Neural crest cell (in vitro differentiated cells): Measurements from ENCODE around the gene DCD. TPM values are rescaled to one million over a fixed set of nuclear protein-coding genes. Genes with fewer than 3 reads are reported as not detected.

ENCODE experiments used
- DNase-seq: peaks from one replicate; pipeline ENCODE4 v3.0.0; 2021; ENCODE audit warnings: low read depth, mixed read lengths, low spot score
- H3K27ac Mint-ChIP-seq: one replicate; pipeline ENCODE4 v1.8.0; 2021; ENCODE audit warnings: mild to moderate bottlenecking, mixed read lengths; ENCODE audit not compliant: unreplicated experiment
- H3K27me3 Mint-ChIP-seq: 2 replicates; pipeline ENCODE4 v1.8.0; 2021; ENCODE audit warnings: low read depth, mild to moderate bottlenecking, mixed read lengths
- H3K36me3 Mint-ChIP-seq: 2 replicates; pipeline ENCODE4 v1.8.0; 2021; ENCODE audit warnings: low read depth, mild to moderate bottlenecking, mixed read lengths
- H3K4me1 Mint-ChIP-seq: 2 replicates; pipeline ENCODE4 v1.8.0; 2021; ENCODE audit warnings: mixed read lengths
- H3K4me3 Mint-ChIP-seq: one replicate; pipeline ENCODE4 v1.8.0; 2021; ENCODE audit warnings: mild to moderate bottlenecking, mixed read lengths
- H3K9me3 Mint-ChIP-seq: 2 replicates; pipeline ENCODE4 v1.8.0; 2021; ENCODE audit warnings: mixed read lengths
- total RNA-seq: library from RNA; stranded (reverse); gene quantifications from 2 replicates; pipeline ENCODE4 v1.2.1, GENCODE V29; 2021
- TF ChIP-seq, protein P1 (sequence below): fragments of 200-600 bp; sonication (generic); conservative IDR thresholded peaks from 2 replicates; pipeline ENCODE4 v1.5.0; 2021; ENCODE audit warnings: antibody characterized with exemption, mild to moderate bottlenecking

The DCD gene
- total RNA-seq, 1 donor from 2014 or later = not detected

GRCh38 chr12:54661048-54661447, 12.9 kb upstream of the DCD start:
- Mint-ChIP-seq H3K4me1 (peaks cover 3% of the 10 kb centered on the region), H3K27me3 (peaks cover 4% of the 10 kb centered on the region), H3K27ac (no peak overlapping the region), H3K36me3 (no peaks in the 10 kb centered on the region), H3K9me3 (peaks cover 5% of the 10 kb centered on the region), H3K4me3 (no peak overlapping the region)
- TF ChIP-seq, protein P1, sequence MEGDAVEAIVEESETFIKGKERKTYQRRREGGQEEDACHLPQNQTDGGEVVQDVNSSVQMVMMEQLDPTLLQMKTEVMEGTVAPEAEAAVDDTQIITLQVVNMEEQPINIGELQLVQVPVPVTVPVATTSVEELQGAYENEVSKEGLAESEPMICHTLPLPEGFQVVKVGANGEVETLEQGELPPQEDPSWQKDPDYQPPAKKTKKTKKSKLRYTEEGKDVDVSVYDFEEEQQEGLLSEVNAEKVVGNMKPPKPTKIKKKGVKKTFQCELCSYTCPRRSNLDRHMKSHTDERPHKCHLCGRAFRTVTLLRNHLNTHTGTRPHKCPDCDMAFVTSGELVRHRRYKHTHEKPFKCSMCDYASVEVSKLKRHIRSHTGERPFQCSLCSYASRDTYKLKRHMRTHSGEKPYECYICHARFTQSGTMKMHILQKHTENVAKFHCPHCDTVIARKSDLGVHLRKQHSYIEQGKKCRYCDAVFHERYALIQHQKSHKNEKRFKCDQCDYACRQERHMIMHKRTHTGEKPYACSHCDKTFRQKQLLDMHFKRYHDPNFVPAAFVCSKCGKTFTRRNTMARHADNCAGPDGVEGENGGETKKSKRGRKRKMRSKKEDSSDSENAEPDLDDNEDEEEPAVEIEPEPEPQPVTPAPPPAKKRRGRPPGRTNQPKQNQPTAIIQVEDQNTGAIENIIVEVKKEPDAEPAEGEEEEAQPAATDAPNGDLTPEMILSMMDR = no peak
- no peak for DNase-seq

GRCh38 chr12:54660320-54660962, 12.3 kb upstream of the DCD start:
- DNase-seq = no peak
- Mint-ChIP-seq H3K27me3 (peaks cover 4% of the 10 kb centered on the region), H3K9me3 (peaks cover 5% of the 10 kb centered on the region), H3K27ac (peak overlapping the region; percentile 65), H3K4me1 (peaks cover 3% of the 10 kb centered on the region), H3K4me3 (no peak overlapping the region), H3K36me3 (no peaks in the 10 kb centered on the region)
- TF ChIP-seq, protein P1 = no peak

DNA sequence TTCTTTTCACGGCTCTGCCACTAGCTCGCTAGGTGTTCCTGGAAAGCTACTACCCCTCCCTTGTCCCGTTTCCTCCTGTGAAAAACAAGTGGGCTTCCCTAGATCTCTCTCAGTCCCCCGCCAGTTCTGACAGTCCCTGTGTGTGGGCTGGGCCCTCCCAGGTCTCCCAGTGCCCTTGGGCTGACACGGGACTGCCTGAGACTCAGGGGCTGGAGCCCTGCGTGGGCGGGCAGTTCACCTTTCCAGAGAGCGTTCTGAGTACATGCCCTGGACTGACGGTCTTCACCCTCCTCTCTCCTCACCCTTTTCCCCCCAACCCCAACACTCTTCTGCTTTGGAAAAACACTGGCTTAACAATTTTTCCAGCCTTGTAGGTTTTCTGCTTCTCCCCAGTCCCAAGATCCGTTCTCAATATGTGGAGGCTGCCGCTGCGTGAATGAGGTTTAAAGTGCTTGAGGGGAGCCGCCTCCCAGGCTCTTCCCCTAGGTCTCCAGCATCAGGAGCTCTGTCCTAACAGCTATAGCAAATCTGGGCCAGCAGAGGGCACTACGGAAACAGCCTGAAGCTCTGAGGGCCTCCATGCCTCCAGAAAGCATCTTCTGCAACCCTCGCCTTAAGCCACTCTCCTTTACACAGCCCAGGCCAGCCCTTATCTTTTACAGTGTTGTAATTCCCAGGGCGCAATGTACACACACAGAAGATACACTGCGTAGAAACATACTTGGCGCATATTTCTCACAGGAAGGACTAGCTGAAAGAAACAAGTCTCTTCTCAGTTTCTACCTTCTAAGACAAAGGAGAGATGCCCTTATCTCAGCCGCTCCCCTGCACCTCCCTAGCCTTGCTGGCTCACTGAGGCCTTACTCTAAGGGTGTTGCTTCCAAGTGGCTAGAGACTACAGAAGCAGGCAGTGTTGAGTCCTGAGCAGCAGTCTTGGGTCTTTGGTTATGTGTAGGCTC, 10.4 kb upstream of the DCD start:
- Mint-ChIP-seq H3K36me3 (no peaks in the 10 kb centered on the region), H3K4me1 (peaks cover 13% of the 10 kb centered on the region), H3K27me3 (peaks cover 4% of the 10 kb centered on the region), H3K27ac (no peak overlapping the region), H3K9me3 (peaks cover 5% of the 10 kb centered on the region), H3K4me3 (no peak overlapping the region)
- TF ChIP-seq, protein P1 = peak; percentile 64
- peak; percentile 46 for DNase-seq

GRCh38 chr12:54657105-54657607, 9.0 kb upstream of the DCD start:
- H3K9me3 Mint-ChIP-seq = peaks cover 5% of the 10 kb centered on the region
- H3K4me3 Mint-ChIP-seq = no peak overlapping the region
- H3K27ac Mint-ChIP-seq = no peak overlapping the region
- DNase-seq = no peak
- H3K4me1 Mint-ChIP-seq = peaks cover 13% of the 10 kb centered on the region
- peaks cover 4% of the 10 kb centered on the region for H3K27me3 Mint-ChIP-seq
- H3K36me3 Mint-ChIP-seq = no peaks in the 10 kb centered on the region
- TF ChIP-seq, protein P1 = no peak

DNA sequence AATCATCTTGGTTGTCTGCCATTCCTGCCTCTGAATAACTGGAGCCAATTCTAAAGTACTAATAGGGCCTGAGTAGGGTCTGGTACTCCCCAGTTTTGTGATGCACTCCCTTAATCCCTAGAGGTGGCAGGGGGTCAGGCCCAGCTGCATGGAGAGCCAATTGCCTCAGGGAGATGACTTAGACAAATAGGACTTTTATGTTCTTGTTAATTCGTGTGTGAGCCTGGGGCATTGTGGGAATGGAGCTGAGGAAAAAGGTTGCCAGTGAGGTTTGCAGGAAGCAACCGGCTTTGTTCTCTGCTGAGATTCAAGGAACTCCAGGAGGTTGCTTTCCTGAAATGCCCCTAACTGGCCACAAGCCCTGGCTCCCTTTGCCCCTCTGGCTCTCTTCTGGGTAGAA, 6.8 kb upstream of the DCD start:
- Mint-ChIP-seq H3K27me3 (peaks cover 4% of the 10 kb centered on the region), H3K4me3 (no peak overlapping the region), H3K4me1 (peaks cover 13% of the 10 kb centered on the region), H3K36me3 (no peaks in the 10 kb centered on the region), H3K27ac (no peak overlapping the region), H3K9me3 (peaks cover 3% of the 10 kb centered on the region)
- TF ChIP-seq, protein P1 = no peak
- DNase-seq = no peak
